Measurements from ENCODE around the gene ATP8A2.

Gene ATP8A2

GRCh38 chr13:25899952-25900351, 528.2 kb downstream of the ATP8A2 start:
- no peak for DNase-seq

GRCh38 chr13:25901460-25902376, 529.9 kb downstream of the ATP8A2 start:
- DNase-seq: peak; percentile 80

GRCh38 chr13:25902455-25902854, 530.7 kb downstream of the ATP8A2 start:
- no peak for DNase-seq

GRCh38 chr13:25902891-25903341, 531.1 kb downstream of the ATP8A2 start:
- DNase-seq: peak; percentile 41

GRCh38 chr13:25904830-25905229, 533.1 kb downstream of the ATP8A2 start:
- no peak for DNase-seq

GRCh38 chr13:25905611-25906010, 533.8 kb downstream of the ATP8A2 start:
- DNase-seq: no peak

- no peak for DNase-seq
Observed at GRCh38 chr13:25906191-25906661, 534.5 kb downstream of the ATP8A2 start.

- no peak for DNase-seq
Observed at GRCh38 chr13:25908366-25908765, 536.6 kb downstream of the ATP8A2 start.

- no peak for DNase-seq
Observed at GRCh38 chr13:25910243-25910642, 538.5 kb downstream of the ATP8A2 start.

GRCh38 chr13:25910991-25911419, 539.2 kb downstream of the ATP8A2 start:
- DNase-seq: no peak

- no peak for DNase-seq
Observed at GRCh38 chr13:25912961-25913360, 541.2 kb downstream of the ATP8A2 start.

GRCh38 chr13:25915840-25916518, 544.2 kb downstream of the ATP8A2 start:
- DNase-seq: no peak

GRCh38 chr13:25920277-25920676, 548.5 kb downstream of the ATP8A2 start:
- no peak for DNase-seq

- DNase-seq: no peak
Observed at GRCh38 chr13:25920931-25921330, 549.2 kb downstream of the ATP8A2 start.

GRCh38 chr13:25922376-25922775, 550.6 kb downstream of the ATP8A2 start:
- no peak for DNase-seq

GRCh38 chr13:25923217-25924085, 551.7 kb downstream of the ATP8A2 start:
- DNase-seq: no peak

GRCh38 chr13:25927363-25927762, 555.6 kb downstream of the ATP8A2 start:
- no peak for DNase-seq

GRCh38 chr13:25927932-25928331, 556.2 kb downstream of the ATP8A2 start:
- no peak for DNase-seq

GRCh38 chr13:25928941-25929505, 557.2 kb downstream of the ATP8A2 start:
- DNase-seq: no peak

GRCh38 chr13:25929816-25930215, 558.0 kb downstream of the ATP8A2 start:
- DNase-seq: no peak

- no peak for DNase-seq
Observed at GRCh38 chr13:25930653-25931052, 558.9 kb downstream of the ATP8A2 start.

GRCh38 chr13:25932365-25932764, 560.6 kb downstream of the ATP8A2 start:
- no peak for DNase-seq

- DNase-seq: no peak
Observed at GRCh38 chr13:25933520-25933919, 561.7 kb downstream of the ATP8A2 start.
